GM12873 (cell line): ENCODE results near the gene BTBD9.
A peak's percentile ranks its signal among the peaks of the same experiment; 100 is the strongest.

ENCODE experiments used
- TF ChIP-seq, protein P1 (sequence below): IDR thresholded peaks from 2 replicates; pipeline ENCODE4 v1.5.1; 2012; ENCODE audit warnings: low read depth, mild to moderate bottlenecking, moderate library complexity, low read length, control low read depth; ENCODE audit not compliant: insufficient read depth; ENCODE audit errors: missing control alignments

BTBD9 gene

GRCh38 chr6:38671885-38672467 is 32.2 kb upstream of the BTBD9 start:
- TF ChIP-seq, protein P1, sequence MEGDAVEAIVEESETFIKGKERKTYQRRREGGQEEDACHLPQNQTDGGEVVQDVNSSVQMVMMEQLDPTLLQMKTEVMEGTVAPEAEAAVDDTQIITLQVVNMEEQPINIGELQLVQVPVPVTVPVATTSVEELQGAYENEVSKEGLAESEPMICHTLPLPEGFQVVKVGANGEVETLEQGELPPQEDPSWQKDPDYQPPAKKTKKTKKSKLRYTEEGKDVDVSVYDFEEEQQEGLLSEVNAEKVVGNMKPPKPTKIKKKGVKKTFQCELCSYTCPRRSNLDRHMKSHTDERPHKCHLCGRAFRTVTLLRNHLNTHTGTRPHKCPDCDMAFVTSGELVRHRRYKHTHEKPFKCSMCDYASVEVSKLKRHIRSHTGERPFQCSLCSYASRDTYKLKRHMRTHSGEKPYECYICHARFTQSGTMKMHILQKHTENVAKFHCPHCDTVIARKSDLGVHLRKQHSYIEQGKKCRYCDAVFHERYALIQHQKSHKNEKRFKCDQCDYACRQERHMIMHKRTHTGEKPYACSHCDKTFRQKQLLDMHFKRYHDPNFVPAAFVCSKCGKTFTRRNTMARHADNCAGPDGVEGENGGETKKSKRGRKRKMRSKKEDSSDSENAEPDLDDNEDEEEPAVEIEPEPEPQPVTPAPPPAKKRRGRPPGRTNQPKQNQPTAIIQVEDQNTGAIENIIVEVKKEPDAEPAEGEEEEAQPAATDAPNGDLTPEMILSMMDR: peak; percentile 73

DNA sequence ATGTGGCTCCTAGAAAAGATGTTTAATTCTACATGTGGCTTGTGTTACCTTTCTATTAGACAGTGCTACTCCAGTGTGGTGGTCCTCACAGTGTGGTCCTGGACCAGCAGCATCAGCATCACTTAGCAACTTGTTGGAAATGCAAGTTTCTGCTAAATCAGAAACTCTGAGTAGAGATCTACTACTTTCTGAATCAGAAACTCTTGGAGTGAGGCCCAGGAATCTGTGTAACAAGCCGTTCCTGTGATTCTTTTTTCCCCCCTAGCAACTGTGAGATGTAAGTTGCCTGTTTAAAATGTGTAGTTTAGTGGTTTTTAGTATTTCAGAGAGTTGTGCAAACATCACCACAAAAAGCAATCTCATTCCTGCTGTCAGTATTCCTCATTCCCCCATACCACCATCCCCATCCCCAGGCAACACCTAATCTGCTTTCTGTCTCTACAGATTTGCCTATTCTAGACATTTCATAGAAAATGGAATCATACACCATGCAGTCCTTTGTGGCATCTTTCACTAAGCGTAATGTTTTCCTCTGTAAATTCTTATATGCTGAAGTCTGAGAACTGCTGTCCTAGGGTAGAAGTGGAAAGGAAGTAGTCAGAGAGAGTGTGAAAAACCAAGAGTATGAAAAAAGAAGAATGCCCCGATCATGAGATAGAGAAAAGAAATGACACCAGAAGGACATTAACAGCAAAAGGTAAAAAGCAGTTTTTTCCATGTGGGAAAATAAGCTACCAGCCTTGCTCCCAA is 18.9 kb upstream of the BTBD9 start:
- TF ChIP-seq, protein P1: no peak

DNA sequence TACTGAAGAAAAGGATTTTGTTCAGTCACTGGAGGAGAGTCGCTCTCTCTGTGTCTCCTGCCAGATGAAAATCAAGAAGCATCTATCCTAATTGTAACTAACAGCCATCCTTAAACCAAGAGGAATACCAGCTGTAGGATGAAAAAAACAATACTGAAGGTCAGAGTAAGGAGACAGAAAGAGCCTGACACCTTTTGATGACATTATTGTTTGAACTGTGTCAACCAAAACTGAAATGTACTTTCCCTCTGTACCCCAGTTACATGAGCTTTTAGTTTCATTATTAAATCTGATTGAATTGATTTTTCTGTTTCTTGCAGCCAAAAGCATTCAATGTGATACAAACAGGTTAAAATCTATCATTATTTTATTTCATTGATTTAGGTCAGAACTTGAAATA is 17.2 kb upstream of the BTBD9 start:
- TF ChIP-seq, protein P1: no peak

DNA sequence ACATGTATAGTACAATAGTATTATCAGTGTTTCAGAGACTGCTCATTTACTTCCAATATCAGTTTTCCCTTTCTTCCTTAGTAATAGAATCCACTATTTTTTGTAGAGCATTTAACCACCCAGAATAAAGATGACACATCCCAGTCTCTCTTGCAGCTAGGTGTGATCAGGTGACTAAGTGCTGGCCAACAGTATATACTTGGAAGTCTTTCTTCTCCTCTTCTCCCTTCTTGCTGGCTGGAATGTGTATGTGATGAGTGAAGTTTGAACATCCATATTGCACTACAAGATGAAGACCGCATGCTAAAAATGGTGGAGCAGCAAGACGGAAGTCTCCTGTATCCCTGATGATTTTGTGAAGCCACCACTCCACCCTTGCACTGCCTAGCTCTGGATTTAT is 14.5 kb upstream of the BTBD9 start:
- TF ChIP-seq, protein P1: no peak

DNA sequence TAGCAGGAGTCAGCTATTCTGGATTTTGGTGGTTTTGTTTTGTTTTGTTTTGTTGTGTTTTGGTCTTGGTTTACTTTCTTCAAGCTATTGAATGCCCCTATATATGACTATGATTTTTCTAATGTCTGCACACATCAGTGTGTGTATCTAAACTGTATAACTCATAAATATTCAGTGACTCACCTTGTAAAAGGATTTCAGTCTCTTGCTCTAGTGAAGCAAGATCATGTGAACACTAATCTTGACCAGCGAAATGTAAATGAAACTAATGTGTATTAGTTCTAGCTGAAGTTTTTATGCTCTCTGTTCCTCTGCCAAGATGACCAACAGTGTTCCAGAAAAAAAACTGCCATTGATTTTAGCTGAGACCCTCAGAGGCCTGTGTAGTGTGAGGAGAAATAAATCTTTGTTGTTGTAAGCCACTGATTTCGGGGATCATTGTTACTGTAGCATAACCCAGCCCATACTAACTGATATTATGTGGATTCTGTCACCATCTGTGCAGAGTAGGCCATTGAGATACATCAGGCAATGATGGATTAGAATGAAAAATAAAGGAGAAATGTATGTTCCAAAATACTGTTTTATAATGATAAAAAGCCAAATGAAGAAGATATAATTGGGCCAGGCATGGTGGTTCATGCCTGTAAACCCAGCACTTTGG is 11.5 kb upstream of the BTBD9 start:
- TF ChIP-seq, protein P1: no peak

GRCh38 chr6:38650207-38650752 is 10.6 kb upstream of the BTBD9 start:
- TF ChIP-seq, protein P1: no peak

- TF ChIP-seq, protein P1: no peak
Observed at GRCh38 chr6:38649744-38650143, 10.0 kb upstream of the BTBD9 start.
